ENCODE data around the gene LNX1.
"Not testable (repeated sequence)": the region's sequence is repeated elsewhere in the genome, so short reads cannot be mapped to it uniquely, and the experiment has no call there.

LNX1 gene

GRCh38 chr4:53490965-53491622, 100.2 kb downstream of the LNX1 start:
- peak; percentile 91 for FAIRE-seq

- no peak for FAIRE-seq
Measured at GRCh38 chr4:53490161-53490956, 100.9 kb downstream of the LNX1 start.

- no peak for FAIRE-seq
Measured at GRCh38 chr4:53489279-53489889, 101.9 kb downstream of the LNX1 start.

- no peak for FAIRE-seq
Measured at GRCh38 chr4:53487766-53488165, 103.5 kb downstream of the LNX1 start.

GRCh38 chr4:53485658-53486040, 105.6 kb downstream of the LNX1 start:
- FAIRE-seq, result no peak

GRCh38 chr4:53484911-53485657, 106.2 kb downstream of the LNX1 start:
- FAIRE-seq, result no peak

GRCh38 chr4:53483250-53483649, 108.0 kb downstream of the LNX1 start:
- FAIRE-seq, result no peak

GRCh38 chr4:53481586-53481985, 109.7 kb downstream of the LNX1 start:
- no peak for FAIRE-seq

- no peak for FAIRE-seq
Measured at GRCh38 chr4:53480909-53481308, 110.4 kb downstream of the LNX1 start.

- no peak for FAIRE-seq
Measured at GRCh38 chr4:53479736-53480525, 111.4 kb downstream of the LNX1 start.

GRCh38 chr4:53478671-53479456, 112.4 kb downstream of the LNX1 start:
- no peak for FAIRE-seq

- FAIRE-seq, result no peak
Measured at GRCh38 chr4:53477636-53478035, 113.7 kb downstream of the LNX1 start.

- no peak for FAIRE-seq
Measured at GRCh38 chr4:53477038-53477565, 114.2 kb downstream of the LNX1 start.

GRCh38 chr4:53476232-53477037, 114.9 kb downstream of the LNX1 start:
- FAIRE-seq, result no peak

- FAIRE-seq, result not testable (repeated sequence)
Measured at GRCh38 chr4:53466576-53466975, 124.7 kb downstream of the LNX1 start.

GRCh38 chr4:53465891-53466290, 125.4 kb downstream of the LNX1 start:
- FAIRE-seq, result no peak

GRCh38 chr4:53465281-53465680, 126.0 kb downstream of the LNX1 start:
- no peak for FAIRE-seq

GRCh38 chr4:53463340-53463739, 127.9 kb downstream of the LNX1 start:
- no peak for FAIRE-seq

- FAIRE-seq, result no peak
Measured at GRCh38 chr4:53461244-53461643, 130.0 kb downstream of the LNX1 start.

GRCh38 chr4:53459548-53459947, 131.7 kb downstream of the LNX1 start:
- no peak for FAIRE-seq
